Right renal cortex interstitium (tissue), 3 donors: ENCODE data around the gene GLT8D2. TPM values are rescaled to one million over a fixed set of nuclear protein-coding genes. Genes with fewer than 3 reads are reported as not detected.
"Not testable (repeated sequence)": the region's sequence is repeated elsewhere in the genome, so short reads cannot be mapped to it uniquely, and the experiment has no call there.

Experiments
- DNase-seq, 3 donors: peaks; one replicate each; pipeline ENCODE4 v3.0.0-alpha.2; 2013; ENCODE audit warnings: low read depth in 3 of 3, low spot score in 2 of 3
- polyA plus RNA-seq, 3 donors: library from polyadenylated mRNA; unstranded; fragments of 120-200 nt; gene quantifications; one replicate each; pipeline ENCODE4 v1.2.1, GENCODE V29; 2013; ENCODE audit not compliant: insufficient read length in 3 of 3

Gene GLT8D2
- polyA plus RNA-seq, 3 donors: 13.9 to 15.5 (median 15.5) TPM

GRCh38 chr12:104054681-104055346 is 4.8 kb upstream of the GLT8D2 start:
- no peak for DNase-seq

GRCh38 chr12:104050436-104050835 is 449 bp upstream of the GLT8D2 start:
- DNase-seq: no peak

- DNase-seq: no peak
Observed at GRCh38 chr12:104049278-104049902, 597 bp downstream of the GLT8D2 start.

GRCh38 chr12:104048811-104049210 is 1.2 kb downstream of the GLT8D2 start:
- no peak for DNase-seq

GRCh38 chr12:104048162-104048561 is 1.8 kb downstream of the GLT8D2 start:
- no peak for DNase-seq

- no peak for DNase-seq
Observed at GRCh38 chr12:104046306-104046705, 3.7 kb downstream of the GLT8D2 start.

- DNase-seq: no peak
Observed at GRCh38 chr12:104044158-104044557, 5.8 kb downstream of the GLT8D2 start.

- no peak for DNase-seq
Observed at GRCh38 chr12:104042580-104042979, 7.4 kb downstream of the GLT8D2 start.

GRCh38 chr12:104039769-104040168 is 10.2 kb downstream of the GLT8D2 start:
- not testable (repeated sequence) for DNase-seq

GRCh38 chr12:104036143-104036542 is 13.8 kb downstream of the GLT8D2 start:
- DNase-seq: not testable (repeated sequence)

- not testable (repeated sequence) for DNase-seq
Observed at GRCh38 chr12:104030596-104030995, 19.4 kb downstream of the GLT8D2 start.

- no peak for DNase-seq
Observed at GRCh38 chr12:104026841-104027599, 23.0 kb downstream of the GLT8D2 start.

GRCh38 chr12:104025771-104026170 is 24.2 kb downstream of the GLT8D2 start:
- DNase-seq: no peak

GRCh38 chr12:104024348-104024747 is 25.6 kb downstream of the GLT8D2 start:
- no peak for DNase-seq

GRCh38 chr12:104023710-104024109 is 26.3 kb downstream of the GLT8D2 start:
- no peak for DNase-seq

- DNase-seq: no peak
Observed at GRCh38 chr12:104022786-104023185, 27.2 kb downstream of the GLT8D2 start.

GRCh38 chr12:104021862-104022261 is 28.1 kb downstream of the GLT8D2 start:
- not testable (repeated sequence) for DNase-seq

- DNase-seq: no peak
Observed at GRCh38 chr12:104012331-104012730, 37.7 kb downstream of the GLT8D2 start.

GRCh38 chr12:104011253-104011652 is 38.7 kb downstream of the GLT8D2 start:
- DNase-seq: no peak

- no peak for DNase-seq
Observed at GRCh38 chr12:104010606-104011169, 39.3 kb downstream of the GLT8D2 start.

GRCh38 chr12:104010121-104010520 is 39.9 kb downstream of the GLT8D2 start:
- DNase-seq: no peak
